Left renal cortex interstitium (tissue), 4 donors: ENCODE results near the gene DACT2. TPM values are rescaled to one million over a fixed set of nuclear protein-coding genes. Genes with fewer than 3 reads are reported as not detected.

Experiments used
- DNase-seq, 4 donors: peaks; one replicate each; pipeline ENCODE4 v3.0.0-alpha.2; 2013; ENCODE audit warnings: low read depth in 4 of 4, low spot score in 2 of 4, missing footprints in 1 of 4
- polyA plus RNA-seq, 4 donors: library from polyadenylated mRNA; unstranded; fragments of 120-200 nt; gene quantifications; one replicate each; pipeline ENCODE4 v1.2.1, GENCODE V29; 2013; ENCODE audit not compliant: insufficient read length in 4 of 4

Gene DACT2
- polyA plus RNA-seq, 4 donors = 15.9 to 24.7 (median 22.9) TPM

GRCh38 chr6:168353041-168353440, 33.5 kb upstream of the DACT2 start:
- no peak for DNase-seq

- no peak for DNase-seq
These were observed 32.5 kb upstream of the DACT2 start for GRCh38 chr6:168352096-168352495.

GRCh38 chr6:168349718-168350210, 30.2 kb upstream of the DACT2 start:
- DNase-seq = no peak

GRCh38 chr6:168348186-168348585, 28.6 kb upstream of the DACT2 start:
- no peak for DNase-seq

GRCh38 chr6:168347615-168348014, 28.0 kb upstream of the DACT2 start:
- DNase-seq = no peak

GRCh38 chr6:168347053-168347452, 27.5 kb upstream of the DACT2 start:
- DNase-seq = no peak

- DNase-seq = no peak
These were observed 26.5 kb upstream of the DACT2 start for GRCh38 chr6:168345896-168346754.

- DNase-seq = no peak
These were observed 25.7 kb upstream of the DACT2 start for GRCh38 chr6:168345266-168345665.

GRCh38 chr6:168344338-168344737, 24.8 kb upstream of the DACT2 start:
- DNase-seq = no peak

- no peak for DNase-seq
These were observed 23.9 kb upstream of the DACT2 start for GRCh38 chr6:168343239-168344150.

- DNase-seq = no peak
These were observed 23.1 kb upstream of the DACT2 start for GRCh38 chr6:168342636-168343035.

GRCh38 chr6:168341280-168341900, 21.8 kb upstream of the DACT2 start:
- no peak for DNase-seq

GRCh38 chr6:168340819-168341218, 21.2 kb upstream of the DACT2 start:
- DNase-seq = no peak

GRCh38 chr6:168338777-168339176, 19.2 kb upstream of the DACT2 start:
- no peak for DNase-seq

GRCh38 chr6:168336967-168337366, 17.4 kb upstream of the DACT2 start:
- DNase-seq = no peak

GRCh38 chr6:168333989-168334388, 14.4 kb upstream of the DACT2 start:
- no peak for DNase-seq

GRCh38 chr6:168333491-168333890, 13.9 kb upstream of the DACT2 start:
- no peak for DNase-seq

- DNase-seq = no peak
These were observed 13.5 kb upstream of the DACT2 start for GRCh38 chr6:168333039-168333438.

- DNase-seq = no peak
These were observed 12.4 kb upstream of the DACT2 start for GRCh38 chr6:168332020-168332419.

- no peak for DNase-seq
These were observed 11.5 kb upstream of the DACT2 start for GRCh38 chr6:168331058-168331457.

GRCh38 chr6:168330403-168330802, 10.8 kb upstream of the DACT2 start:
- no peak for DNase-seq
